Mesenchymal stem cell (in vitro differentiated cells and primary cell): ENCODE results near the gene KRT32.
A peak's percentile ranks its signal among the peaks of the same experiment; 100 is the strongest.

ENCODE experiments used
- DNase-seq: peaks from one replicate; pipeline ENCODE4 v3.0.0-alpha.2; 2013
- H2AFZ ChIP-seq: one replicate; pipeline ENCODE4 v1.6.1; 2013; ENCODE audit warnings: low read depth, mild to moderate bottlenecking, control low read depth, inconsistent platforms, low read length, moderate library complexity
- H2AK5ac ChIP-seq: 2 replicates; pipeline ENCODE4 v1.6.1; 2013; ENCODE audit warnings: low read length, moderate library complexity, mild to moderate bottlenecking, inconsistent platforms; ENCODE audit not compliant: severe bottlenecking
- H2BK120ac ChIP-seq: one replicate; pipeline ENCODE4 v1.6.1; 2013; ENCODE audit warnings: low read depth, mild to moderate bottlenecking, inconsistent platforms, low read length, moderate library complexity
- H2BK12ac ChIP-seq, 2 experiments: one replicate each; pipeline ENCODE4 v1.6.1; 2013; ENCODE audit warnings: inconsistent platforms in 2 of 2, low read length in 2 of 2, mild to moderate bottlenecking in 2 of 2, moderate library complexity in 2 of 2, control low read depth in 1 of 2
- H2BK15ac ChIP-seq: one replicate; pipeline ENCODE4 v1.6.1; 2013; ENCODE audit warnings: mild to moderate bottlenecking, low read depth, inconsistent platforms; ENCODE audit not compliant: poor library complexity, severe bottlenecking
- H2BK5ac ChIP-seq: 2 replicates; pipeline ENCODE4 v1.6.1; 2013; ENCODE audit warnings: low read depth, mild to moderate bottlenecking, low read length, control low read depth, inconsistent platforms; ENCODE audit not compliant: poor library complexity, severe bottlenecking
- H3K14ac ChIP-seq, 2 experiments: one replicate each; pipeline ENCODE4 v1.6.1; 2013; ENCODE audit warnings: inconsistent platforms in 2 of 2, low read length in 2 of 2, control low read depth in 1 of 2, mild to moderate bottlenecking in 1 of 2, moderate library complexity in 1 of 2
- H3K18ac ChIP-seq, 2 experiments: one replicate each; pipeline ENCODE4 v1.6.1; 2013; ENCODE audit warnings: inconsistent platforms in 2 of 2, low read length in 2 of 2, control low read depth in 1 of 2, low read depth in 1 of 2, mild to moderate bottlenecking in 1 of 2
- H3K23ac ChIP-seq, 2 experiments: one replicate each; pipeline ENCODE4 v1.6.1; 2013; ENCODE audit warnings: inconsistent platforms in 2 of 2, low read length in 2 of 2, mild to moderate bottlenecking in 2 of 2, moderate library complexity in 2 of 2, control low read depth in 1 of 2
- H3K27ac ChIP-seq: 2 replicates; pipeline ENCODE4 v1.5.1; 2013; ENCODE audit warnings: mild to moderate bottlenecking, moderate library complexity, low read length, control low read depth, inconsistent platforms; ENCODE audit not compliant: poor library complexity, severe bottlenecking
- H3K27me3 ChIP-seq, 2 experiments: 2 replicates each; pipeline versions ENCODE4 v1.6.1 to v1.7.0; 2013; ENCODE audit warnings: low read length in 2 of 2, mild to moderate bottlenecking in 2 of 2, moderate library complexity in 2 of 2, control low read depth in 1 of 2, inconsistent platforms in 1 of 2; ENCODE audit not compliant: control insufficient read depth in 1 of 2, insufficient read depth in 1 of 2
- H3K36me3 ChIP-seq, 2 experiments: 2 replicates each; pipeline versions ENCODE4 v1.6.1 to v1.7.0; 2013; ENCODE audit warnings: low read length in 2 of 2, control low read depth in 1 of 2, inconsistent platforms in 1 of 2, low read depth in 1 of 2, mild to moderate bottlenecking in 1 of 2; ENCODE audit not compliant: insufficient read depth in 2 of 2, control insufficient read depth in 1 of 2
- H3K4ac ChIP-seq, 2 experiments: one replicate each; pipeline ENCODE4 v1.6.1; 2013; ENCODE audit warnings: inconsistent platforms in 2 of 2, low read length in 2 of 2, mild to moderate bottlenecking in 2 of 2, moderate library complexity in 2 of 2, control low read depth in 1 of 2, low read depth in 1 of 2
- H3K4me1 ChIP-seq: 2 replicates; pipeline ENCODE4 v1.6.1; 2013; ENCODE audit warnings: low read depth, low read length, control low read depth; ENCODE audit not compliant: control insufficient read depth, insufficient read depth
- H3K4me2 ChIP-seq: 2 replicates; pipeline ENCODE4 v1.6.1; 2013; ENCODE audit warnings: low read length, mild to moderate bottlenecking, inconsistent platforms; ENCODE audit not compliant: poor library complexity, severe bottlenecking
- H3K4me3 ChIP-seq, 2 experiments: 2 replicates each; pipeline versions ENCODE4 v1.5.1 to v1.7.0; 2013; ENCODE audit warnings: low read length in 2 of 2, mild to moderate bottlenecking in 2 of 2, control low read depth in 1 of 2, low read depth in 1 of 2; ENCODE audit not compliant: insufficient read depth in 1 of 2
- H3K79me1 ChIP-seq: replicated peaks from 2 replicates; pipeline ENCODE4 v1.6.1; 2013; ENCODE audit warnings: mild to moderate bottlenecking, control low read depth, low read length, inconsistent platforms; ENCODE audit not compliant: poor library complexity, severe bottlenecking
- H3K9ac ChIP-seq: 2 replicates; pipeline ENCODE4 v1.7.0; 2013; ENCODE audit warnings: mild to moderate bottlenecking, low read length, moderate library complexity
- H3K9me3 ChIP-seq: 2 replicates; pipeline ENCODE4 v1.7.0; 2013; ENCODE audit warnings: mild to moderate bottlenecking, low read length; ENCODE audit not compliant: control insufficient read depth
- H4K8ac ChIP-seq: one replicate; pipeline ENCODE4 v1.6.1; 2013; ENCODE audit warnings: inconsistent platforms, mild to moderate bottlenecking, low read length, moderate library complexity
- H4K91ac ChIP-seq: one replicate; pipeline ENCODE4 v1.6.1; 2013; ENCODE audit warnings: mild to moderate bottlenecking, low read length, inconsistent platforms
- WGBS: methylation state at CpG from one replicate; pipeline ENCODE4 v1.1.7; 2013; ENCODE audit warnings: mixed read lengths; 5-methylcytosine and 5-hydroxymethylcytosine counted together

Gene KRT32

GRCh38 chr17:41474863-41475262 lies 7.7 kb upstream of the KRT32 start:
- Histone ChIP-seq H3K9me3 (peaks cover 20% of the 10 kb centered on the region), H3K79me1 (no peaks in the 10 kb centered on the region), H3K4me1 (no peaks in the 10 kb centered on the region), H2AFZ (no peak overlapping the region), H2BK120ac (no peak overlapping the region), H4K91ac (no peak overlapping the region), H3K18ac (no peak overlapping the region), H3K27me3 (peaks cover 0 to 78% of the 10 kb centered on the region in 2 experiments), H3K4me3 (no peak overlapping the region), H3K27ac (no peak overlapping the region), H2BK5ac (no peak overlapping the region), H3K23ac (no peak overlapping the region), H3K14ac (no peak overlapping the region), H3K9ac (no peak overlapping the region), H3K4me2 (no peak overlapping the region), H2AK5ac (no peak overlapping the region), H3K36me3 (no peaks in the 10 kb centered on the region), H2BK12ac (no peak overlapping the region), H4K8ac (no peak overlapping the region), H3K4ac (no peak overlapping the region), H2BK15ac (no peak overlapping the region)
- DNase-seq, result no peak
- WGBS, result 86% methylated on average over 7 of the region's 8 CpGs

GRCh38 chr17:41468346-41468745 lies 1.2 kb upstream of the KRT32 start:
- H3K18ac ChIP-seq, result no peak overlapping the region
- no peak overlapping the region for H3K9ac ChIP-seq
- H3K9me3 ChIP-seq, result peaks cover 25% of the 10 kb centered on the region
- H3K27ac ChIP-seq, result no peak overlapping the region
- no peak overlapping the region for H3K4ac ChIP-seq
- no peak overlapping the region for H2BK12ac ChIP-seq
- no peaks in the 10 kb centered on the region for H3K36me3 ChIP-seq
- peaks cover 0 to 62% of the 10 kb centered on the region in 2 experiments for H3K27me3 ChIP-seq
- no peak overlapping the region for H3K4me2 ChIP-seq
- no peak overlapping the region for H2BK5ac ChIP-seq
- H3K14ac ChIP-seq, result no peak overlapping the region
- peaks cover 2% of the 10 kb centered on the region for H3K4me1 ChIP-seq
- no peak for DNase-seq
- H3K4me3 ChIP-seq, result peak overlapping the region in 1 of 2 experiments; percentile 10
- no peaks in the 10 kb centered on the region for H3K79me1 ChIP-seq
- H2AFZ ChIP-seq, result no peak overlapping the region
- no peak overlapping the region for H3K23ac ChIP-seq
- no peak overlapping the region for H2AK5ac ChIP-seq
- no peak overlapping the region for H4K91ac ChIP-seq
- no peak overlapping the region for H2BK120ac ChIP-seq
- H2BK15ac ChIP-seq, result no peak overlapping the region
- H4K8ac ChIP-seq, result no peak overlapping the region

GRCh38 chr17:41467561-41467960 lies 375 bp upstream of the KRT32 start:
- Histone ChIP-seq H2AK5ac (no peak overlapping the region), H3K36me3 (no peaks in the 10 kb centered on the region), H2BK15ac (no peak overlapping the region), H2AFZ (no peak overlapping the region), H4K91ac (no peak overlapping the region), H3K4me1 (peaks cover 2% of the 10 kb centered on the region), H2BK120ac (no peak overlapping the region), H3K14ac (no peak overlapping the region), H3K4me2 (no peak overlapping the region), H3K4ac (no peak overlapping the region), H2BK5ac (no peak overlapping the region), H3K27me3 (peaks cover 0 to 64% of the 10 kb centered on the region in 2 experiments), H3K79me1 (no peaks in the 10 kb centered on the region), H3K4me3 (no peak overlapping the region), H4K8ac (no peak overlapping the region), H3K9me3 (peaks cover 25% of the 10 kb centered on the region), H3K27ac (no peak overlapping the region), H2BK12ac (no peak overlapping the region), H3K23ac (no peak overlapping the region), H3K18ac (no peak overlapping the region), H3K9ac (no peak overlapping the region)
- 72% methylated on average over 4 of the region's 4 CpGs for WGBS
- DNase-seq, result no peak

- Histone ChIP-seq H3K27ac (no peak overlapping the region), H4K91ac (no peak overlapping the region), H2AFZ (no peak overlapping the region), H3K18ac (no peak overlapping the region), H3K9ac (no peak overlapping the region), H3K4me3 (no peak overlapping the region), H3K23ac (no peak overlapping the region), H3K27me3 (peaks cover 0 to 70% of the 10 kb centered on the region in 2 experiments), H4K8ac (no peak overlapping the region), H2BK15ac (no peak overlapping the region), H3K9me3 (peaks cover 10% of the 10 kb centered on the region), H2AK5ac (no peak overlapping the region), H3K4me2 (no peak overlapping the region), H2BK120ac (no peak overlapping the region), H3K4me1 (peaks cover 2% of the 10 kb centered on the region), H2BK5ac (no peak overlapping the region), H3K79me1 (no peaks in the 10 kb centered on the region), H2BK12ac (no peak overlapping the region), H3K14ac (no peak overlapping the region), H3K4ac (no peak overlapping the region), H3K36me3 (no peaks in the 10 kb centered on the region)
- 38% methylated on average over 5 of the region's 6 CpGs for WGBS
- peak; percentile 43 for DNase-seq
These were observed 2.5 kb downstream of the KRT32 start for GRCh38 chr17:41464682-41465081.
